Colonic mucosa (tissue), 4 donors: ENCODE data around the gene RELT. TPM values are rescaled to one million over a fixed set of nuclear protein-coding genes. Genes with fewer than 3 reads are reported as not detected.

Experiments
- DNase-seq: peaks from one replicate; pipeline ENCODE4 v3.0.0-alpha.2; 2020
- H3K27ac ChIP-seq: fragments of 200-600 bp; one replicate; pipeline ENCODE4 v1.8.0; 2021
- H3K27me3 ChIP-seq: fragments of 200-600 bp; one replicate; pipeline ENCODE4 v1.8.0; 2021
- H3K36me3 ChIP-seq: fragments of 200-600 bp; one replicate; pipeline ENCODE4 v1.8.0; 2021
- H3K4me1 ChIP-seq: fragments of 200-600 bp; one replicate; pipeline ENCODE4 v1.8.0; 2021; ENCODE audit warnings: mild to moderate bottlenecking
- H3K4me3 ChIP-seq: fragments of 200-600 bp; one replicate; pipeline ENCODE4 v1.8.0; 2021
- H3K9ac ChIP-seq, 2 donors: one replicate each; pipeline ENCODE4 v1.7.0; 2013; ENCODE audit warnings: control low read depth in 2 of 2, low read depth in 2 of 2, low read length in 2 of 2
- H3K9me3 ChIP-seq: fragments of 200-600 bp; one replicate; pipeline ENCODE4 v1.8.0; 2021
- CTCF ChIP-seq: fragments of 200-600 bp; IDR thresholded peaks from one replicate; pipeline ENCODE4 v1.8.0; 2022; ENCODE audit warnings: antibody characterized with exemption, mild to moderate bottlenecking
- intact Hi-C: fragments of 100-400 bp; cut with DNase I; formaldehyde crosslinking; loops from one replicate; pipeline ENCODE4 v1.14.1; 2022
- total RNA-seq, 2 donors: library from RNA; stranded (reverse); fragmentation: NEBNext Ultra II Directional in 1 of 2; extraction: Animal tissue kit (Norgen Biotek cat#: 25700) in 1 of 2; gene quantifications; one replicate each; pipeline ENCODE4 v1.2.1, GENCODE V29; 2021
- donor health status: healthy.
- donor health status: DM: no; HTN: no; CAD: no.
- donor health status: DM: no; HTN: no; CAD: no.

The RELT gene
- total RNA-seq, 2 donors from 2014 or later: 4.0 to 7.1 TPM

GRCh38 chr11:73445980-73446379, 69.8 kb downstream of the RELT start:
- no peak overlapping the region for H3K9ac ChIP-seq
- no peaks in the 10 kb centered on the region for H3K4me1 ChIP-seq
- H3K36me3 ChIP-seq: no peaks in the 10 kb centered on the region
- no peak overlapping the region for H3K27ac ChIP-seq
- H3K4me3 ChIP-seq: no peak overlapping the region
- intact Hi-C loops: no loop called here
- no peaks in the 10 kb centered on the region for H3K27me3 ChIP-seq
- DNase-seq: no peak
- H3K9me3 ChIP-seq: no peaks in the 10 kb centered on the region
- TF ChIP-seq CTCF: no peak

GRCh38 chr11:73446766-73447165, 70.6 kb downstream of the RELT start:
- intact Hi-C loops: no loop called here
- DNase-seq: no peak
- TF ChIP-seq CTCF: no peak
- Histone ChIP-seq H3K27ac (no peak overlapping the region), H3K4me3 (no peak overlapping the region), H3K9me3 (no peaks in the 10 kb centered on the region), H3K36me3 (no peaks in the 10 kb centered on the region), H3K9ac (no peak overlapping the region), H3K27me3 (no peaks in the 10 kb centered on the region), H3K4me1 (no peaks in the 10 kb centered on the region)

Other genes with a start within 250 kb of the RELT start
- gene FCHSD2, start 234.1 kb upstream of the RELT start, total RNA-seq: 10 to 100 TPM; 12.1 to 20.9 TPM
- gene P2RY2, start 158.1 kb upstream of the RELT start, total RNA-seq: 10 to 100 TPM; 17.6 to 27.4 TPM
- 1 to 10 TPM in 1 of 2 donors, under 1 TPM in 1; 0.91 to 1.4 TPM for gene P2RY6, start 104.1 kb upstream of the RELT start, total RNA-seq
- gene ARHGEF17, start 68.1 kb upstream of the RELT start, total RNA-seq: 10 to 100 TPM in 1 of 2 donors, 1 to 10 TPM in 1; 8.6 to 13.4 TPM
- gene FAM168A, start 221.7 kb downstream of the RELT start, total RNA-seq: 10 to 100 TPM; 16.9 to 21.6 TPM